HCT116 (cell line): ENCODE data around the gene PELI1. TPM values are rescaled to one million over a fixed set of nuclear protein-coding genes. Genes with fewer than 3 reads are reported as not detected.

Experiments
- ATAC-seq: fragments of 200-7000 bp; cut with Tn5 transposase; 2 replicates; pipeline ENCODE4 v1.9.1; 2020; ENCODE audit warnings: mild to moderate bottlenecking, moderate library complexity
- BruUV-seq: library from RNA; stranded (reverse); fragments of 400-500 nt; replicated peaks from 2 replicates; lab custom pipeline; 2021; lab: Mats Ljungman, UMichigan
- CTCF ChIA-PET: fragments of 300-600 bp; sonication (Branson Sonifier 250); formaldehyde crosslinking; loops from one replicate; lab custom pipeline; 2021; ENCODE audit warnings: antibody characterized with exemption; lab: Charles Lee
- POLR2A ChIA-PET: fragments of 300-600, 350-600 bp; sonication (Branson Sonifier 250); formaldehyde crosslinking; loops from one replicate; lab custom pipeline; 2021; ENCODE audit warnings: antibody characterized with exemption; lab: Charles Lee
- RAD21 ChIA-PET, 2 experiments: fragments of 300-600 bp; sonication (Branson Sonifier 250); formaldehyde crosslinking; loops; one replicate each; lab custom pipeline; 2023; ENCODE audit warnings: low total read pairs in 2 of 2; ENCODE audit not compliant: uncharacterized antibody in 2 of 2, unreplicated experiment in 2 of 2, low non-redundant PET in 1 of 2; lab: Charles Lee
- DNase-seq: peaks from one replicate; pipeline ENCODE4 v3.0.0-alpha.2; 2010; ENCODE audit warnings: low read depth, low spot score
- H2AFZ ChIP-seq: fragments of 200-600 bp; shearing (Covaris generic), sonication (generic); 2 replicates; pipeline ENCODE4 v1.6.1; 2017; ENCODE audit warnings: low read depth, mixed run types, mixed read lengths, antibody characterized with exemption, low read length; ENCODE audit not compliant: poor library complexity, severe bottlenecking
- H3K27ac ChIP-seq: 2 replicates; pipeline ENCODE4 v1.5.1; 2012; ENCODE audit warnings: low read depth, low read length
- H3K27me3 ChIP-seq: fragments of 200-600 bp; sonication (generic); 2 replicates; pipeline ENCODE4 v1.6.1; 2016; ENCODE audit warnings: mixed run types, low read length, mixed read lengths; ENCODE audit not compliant: insufficient read depth
- H3K36me3 ChIP-seq, 2 experiments: fragments of 200-500 bp in 1 of 2; fragments of 200-600 bp in 1 of 2; sonication (Bioruptor generic) in 1 of 2; sonication (generic) in 1 of 2; 2 replicates each; pipeline versions ENCODE4 v1.5.1 to v1.6.1; 2014 to 2016; ENCODE audit warnings: low read length in 2 of 2, inconsistent platforms in 1 of 2, mixed read lengths in 1 of 2, mixed run types in 1 of 2; ENCODE audit not compliant: insufficient read depth in 2 of 2, control insufficient read depth in 1 of 2
- H3K4me1 ChIP-seq, 2 experiments: fragments of 200-600 bp in 1 of 2; sonication (generic) in 1 of 2; 2 replicates each; pipeline versions ENCODE4 v1.5.1 to v1.6.1; 2012 to 2017; ENCODE audit warnings: low read length in 2 of 2, inconsistent platforms in 1 of 2, mild to moderate bottlenecking in 1 of 2, mixed read lengths in 1 of 2, mixed run types in 1 of 2, moderate library complexity in 1 of 2; ENCODE audit not compliant: insufficient read depth in 2 of 2, control insufficient read depth in 1 of 2
- H3K4me2 ChIP-seq: fragments of 200-600 bp; sonication (generic); 2 replicates; pipeline ENCODE4 v1.6.1; 2017; ENCODE audit warnings: mixed run types, low read length, mixed read lengths
- H3K4me3 ChIP-seq, 2 experiments: fragments of 200-600 bp in 1 of 2; sonication (generic) in 1 of 2; replicated peaks in 1 of 2; 2 replicates each; pipeline ENCODE4 v1.5.1; 2011 to 2016; ENCODE audit warnings: low read length in 2 of 2, control low read depth in 1 of 2, low read depth in 1 of 2, mild to moderate bottlenecking in 1 of 2, mixed read lengths in 1 of 2, mixed run types in 1 of 2
- H3K79me2 ChIP-seq: fragments of 200-600 bp; sonication (generic); 2 replicates; pipeline ENCODE4 v1.6.1; 2017; ENCODE audit warnings: mild to moderate bottlenecking, mixed run types, low read length, moderate library complexity, mixed read lengths; ENCODE audit not compliant: insufficient read depth
- H3K9ac ChIP-seq: fragments of 200-600 bp; sonication (generic); 2 replicates; pipeline ENCODE4 v1.6.1; 2016; ENCODE audit warnings: low read length, mixed read lengths
- H3K9me2 ChIP-seq: fragments of 200-600 bp; sonication (generic), shearing (Covaris generic); 2 replicates; pipeline ENCODE4 v1.6.1; 2017; ENCODE audit warnings: mixed run types, mild to moderate bottlenecking, moderate library complexity; ENCODE audit not compliant: insufficient read depth
- H3K9me3 ChIP-seq, 2 experiments: fragments of 200-500 bp in 1 of 2; fragments of 200-600 bp in 1 of 2; sonication (Bioruptor generic) in 1 of 2; sonication (generic) in 1 of 2; 2 replicates each; pipeline ENCODE4 v1.6.1; 2014 to 2017; ENCODE audit warnings: low read length in 2 of 2, mixed read lengths in 2 of 2, inconsistent platforms in 1 of 2, low read depth in 1 of 2, mild to moderate bottlenecking in 1 of 2, mixed run types in 1 of 2, moderate library complexity in 1 of 2; ENCODE audit not compliant: control insufficient read depth in 1 of 2, insufficient read depth in 1 of 2
- H4K20me1 ChIP-seq: fragments of 200-600 bp; sonication (generic), shearing (Covaris generic); 2 replicates; pipeline ENCODE4 v1.6.1; 2017; ENCODE audit warnings: mixed run types, mild to moderate bottlenecking, moderate library complexity; ENCODE audit not compliant: insufficient read depth
- EGR1 ChIP-seq: IDR thresholded peaks from 2 replicates; pipeline ENCODE4 v1.6.1; 2012; ENCODE audit warnings: low read depth
- ELF1 ChIP-seq: IDR thresholded peaks from 2 replicates; pipeline ENCODE4 v1.6.1; 2012; ENCODE audit warnings: low read depth, borderline replicate concordance
- FOSL1 ChIP-seq: IDR thresholded peaks from 2 replicates; pipeline ENCODE4 v1.6.1; 2012; ENCODE audit warnings: low read depth
- POLR2A ChIP-seq: IDR thresholded peaks from 2 replicates; pipeline ENCODE4 v1.7.0; 2011; ENCODE audit warnings: borderline replicate concordance; ENCODE audit not compliant: insufficient read depth, insufficient read length; ENCODE audit errors: extremely low read depth
- SRF ChIP-seq: IDR thresholded peaks from 2 replicates; pipeline ENCODE4 v1.6.1; 2012; ENCODE audit warnings: low read depth
- TCF7L2 ChIP-seq: IDR thresholded peaks from 2 replicates; pipeline ENCODE4 v1.7.0; 2011; ENCODE audit warnings: borderline replicate concordance, inconsistent platforms; ENCODE audit not compliant: insufficient read depth, insufficient read length; ENCODE audit errors: extremely low read depth
- YY1 ChIP-seq: IDR thresholded peaks from 2 replicates; pipeline ENCODE4 v1.6.1; 2011; ENCODE audit warnings: low read length, low read depth, moderate library complexity, mild to moderate bottlenecking; ENCODE audit not compliant: insufficient replicate concordance; ENCODE audit errors: extremely low read depth
- ZFX ChIP-seq: fragments of 450-650 bp; IDR thresholded peaks from 2 replicates; pipeline ENCODE4 v1.6.1; 2017
- ZNF274 ChIP-seq: fragments of 200-500 bp; sonication (Bioruptor generic); IDR thresholded peaks from 2 replicates; pipeline ENCODE4 v1.6.1; 2014; ENCODE audit warnings: mild to moderate bottlenecking, low read depth, low read length, inconsistent platforms
- intact Hi-C: fragments of 100-400 bp; cut with micrococcal nuclease; formaldehyde crosslinking; loops from 2 replicates; pipeline ENCODE4 v1.10.0; 2022
- total RNA-seq: library from RNA; stranded (reverse); gene quantifications from one replicate; pipeline ENCODE4 v1.2.1, GENCODE V29; 2021; ENCODE audit not compliant: unreplicated experiment
- TF ChIP-seq, protein P1 (sequence below): IDR thresholded peaks from 2 replicates; pipeline ENCODE4 v1.6.1; 2011; ENCODE audit warnings: mild to moderate bottlenecking, low read length, moderate library complexity; ENCODE audit not compliant: insufficient replicate concordance; ENCODE audit errors: extremely low read depth

PELI1 gene
- total RNA-seq, 1 experiment from 2014 or later: 7.9 TPM

DNA sequence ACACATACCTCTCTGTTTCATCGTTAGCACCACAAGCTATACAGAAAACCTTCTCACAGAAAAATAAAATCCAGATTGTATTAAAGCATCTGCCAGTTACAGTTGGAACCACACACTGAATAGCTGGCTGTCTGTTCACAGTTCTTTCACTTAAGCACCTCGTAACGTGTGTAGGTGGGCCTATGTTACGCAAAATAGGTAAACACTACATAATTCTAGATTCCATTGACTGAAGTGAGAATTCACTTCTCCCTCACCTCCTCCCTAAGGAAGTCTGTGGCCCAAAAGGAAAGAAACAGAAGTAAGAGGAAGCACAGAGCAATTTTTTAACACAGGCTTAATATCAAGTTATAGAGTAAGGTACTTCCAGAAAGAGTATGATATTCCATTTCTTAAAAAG is 24.9 kb downstream of the PELI1 start:
- no TSS peak for BruUV-seq
- TF ChIP-seq FOSL1 (no peak), ZFX (no peak), SRF (no peak), ELF1 (no peak), POLR2A (no peak)
- Histone ChIP-seq H3K4me2 (no peak overlapping the region), H3K79me2 (no peaks in the 10 kb centered on the region), H3K4me1 (no peaks in the 10 kb centered on the region), H3K9me3 (no peaks in the 10 kb centered on the region), H3K9me2 (no peaks in the 10 kb centered on the region), H2AFZ (no peak overlapping the region), H4K20me1 (no peaks in the 10 kb centered on the region), H3K36me3 (no peaks in the 10 kb centered on the region), H3K4me3 (no peak overlapping the region), H3K27me3 (no peaks in the 10 kb centered on the region), H3K9ac (no peak overlapping the region), H3K27ac (no peak overlapping the region)
- ATAC-seq (no peak), DNase-seq (no peak)
- CTCF ChIA-PET: no interaction called here
- RAD21 ChIA-PET: no interaction called here
- intact Hi-C loops: no loop called here
- POLR2A ChIA-PET: no interaction called here

DNA sequence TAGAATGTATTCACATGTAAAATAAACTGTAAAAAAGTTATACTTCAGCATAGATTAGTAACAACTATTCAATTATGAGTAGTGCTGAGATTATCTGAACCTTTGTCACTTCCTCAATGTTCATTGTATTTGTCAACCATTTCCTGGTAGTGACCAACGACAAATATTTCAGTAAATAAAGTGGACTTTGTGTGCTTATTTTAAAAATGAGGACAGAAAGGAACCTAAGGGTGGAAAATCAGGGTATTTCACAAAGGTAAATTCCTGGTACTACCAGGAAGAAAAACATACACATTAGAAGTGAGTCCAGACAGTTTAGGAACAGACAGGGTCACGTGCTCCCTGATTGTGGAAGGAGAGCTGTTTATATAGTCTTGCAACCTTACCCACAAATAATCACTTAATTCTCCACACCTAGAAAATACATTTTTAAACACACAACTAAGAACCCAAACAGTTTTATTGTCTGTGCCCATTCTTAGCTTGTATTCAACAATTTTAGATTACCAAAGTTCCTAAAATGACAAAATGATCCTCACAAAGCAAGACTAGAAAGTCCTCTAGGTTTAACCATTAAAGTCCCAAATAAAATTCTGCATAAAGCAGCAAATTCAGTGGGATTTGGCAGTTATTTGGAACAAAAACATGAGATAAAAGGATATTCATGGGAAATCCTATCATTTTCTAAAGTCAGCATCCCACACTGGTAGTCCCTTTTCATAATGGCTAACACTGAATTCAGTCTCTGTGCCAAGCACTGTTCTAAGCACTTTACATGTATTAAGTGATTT is 28.2 kb downstream of the PELI1 start:
- no peak overlapping the region for H3K4me2 ChIP-seq
- CTCF ChIA-PET: no interaction called here
- no peak for DNase-seq

More for the DNA sequence above, 28.2 kb downstream of the PELI1 start:
- H3K27me3 ChIP-seq: no peaks in the 10 kb centered on the region
- no peaks in the 10 kb centered on the region for H3K4me1 ChIP-seq
- H3K36me3 ChIP-seq: no peaks in the 10 kb centered on the region
- no peaks in the 10 kb centered on the region for H4K20me1 ChIP-seq
- ChIA-PET POLR2A (no interaction called here), RAD21 (no interaction called here)
- H3K27ac ChIP-seq: no peak overlapping the region
- no peaks in the 10 kb centered on the region for H3K9me2 ChIP-seq
- intact Hi-C loops: no loop called here
- no peaks in the 10 kb centered on the region for H3K79me2 ChIP-seq
- no peak overlapping the region for H3K9ac ChIP-seq
- H3K9me3 ChIP-seq: no peaks in the 10 kb centered on the region
- TF ChIP-seq YY1 (no peak), ZNF274 (no peak), EGR1 (no peak), TCF7L2 (no peak)
- TF ChIP-seq, protein P1, sequence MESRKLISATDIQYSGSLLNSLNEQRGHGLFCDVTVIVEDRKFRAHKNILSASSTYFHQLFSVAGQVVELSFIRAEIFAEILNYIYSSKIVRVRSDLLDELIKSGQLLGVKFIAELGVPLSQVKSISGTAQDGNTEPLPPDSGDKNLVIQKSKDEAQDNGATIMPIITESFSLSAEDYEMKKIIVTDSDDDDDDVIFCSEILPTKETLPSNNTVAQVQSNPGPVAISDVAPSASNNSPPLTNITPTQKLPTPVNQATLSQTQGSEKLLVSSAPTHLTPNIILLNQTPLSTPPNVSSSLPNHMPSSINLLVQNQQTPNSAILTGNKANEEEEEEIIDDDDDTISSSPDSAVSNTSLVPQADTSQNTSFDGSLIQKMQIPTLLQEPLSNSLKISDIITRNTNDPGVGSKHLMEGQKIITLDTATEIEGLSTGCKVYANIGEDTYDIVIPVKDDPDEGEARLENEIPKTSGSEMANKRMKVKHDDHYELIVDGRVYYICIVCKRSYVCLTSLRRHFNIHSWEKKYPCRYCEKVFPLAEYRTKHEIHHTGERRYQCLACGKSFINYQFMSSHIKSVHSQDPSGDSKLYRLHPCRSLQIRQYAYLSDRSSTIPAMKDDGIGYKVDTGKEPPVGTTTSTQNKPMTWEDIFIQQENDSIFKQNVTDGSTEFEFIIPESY: no peak
- TF ChIP-seq, all 23 proteins: peak for 0
- no TSS peak for BruUV-seq
- no peak overlapping the region for H2AFZ ChIP-seq
- no peak overlapping the region for H3K4me3 ChIP-seq
- no peak for ATAC-seq
